Pericardium fibroblast (primary cell): Measurements from ENCODE around the gene UBE2D3. TPM values are rescaled to one million over a fixed set of nuclear protein-coding genes. Genes with fewer than 3 reads are reported as not detected.

Source experiments
- total RNA-seq: library from RNA; depleted of rRNA; stranded (reverse); fragments of >200 nt; gene quantifications from 2 replicates; pipeline ENCODE4 v1.2.3, GENCODE V29; 2015

UBE2D3 gene
- total RNA-seq, result 250 and 282 TPM in 2 replicates

GRCh38 chr4:102826890-102827673 lies at the start of gene UBE2D3:
Gene UBE2D3, minus strand, starts transcription at chr4:102827551. Its CDS starts 1,043 bp downstream, at chr4:102826508.

GRCh38 chr4:102868781-102869568 lies 41.6 kb upstream of the UBE2D3 start, which contains the start of gene CISD2:
Gene CISD2, plus strand, starts transcription at chr4:102868992. Its CDS starts 93 bp downstream, at chr4:102869085.

GRCh38 chr4:102760645-102761295 lies 66.6 kb downstream of the UBE2D3 start, which contains the start of gene MANBA:
Gene MANBA, minus strand, starts transcription at chr4:102760968. Its CDS starts 74 bp downstream, at chr4:102760894.

Other genes starting within 250 kb of the UBE2D3 start
- gene MANBA, start 66.6 kb downstream of the UBE2D3 start, total RNA-seq, result 26.5 and 33.0 TPM in 2 replicates
- 14.4 and 22.0 TPM in 2 replicates for gene CISD2, start 41.4 kb upstream of the UBE2D3 start, total RNA-seq
- gene SLC9B1, start 192.2 kb upstream of the UBE2D3 start, total RNA-seq, result 0.23 and 0.26 TPM in 2 replicates
- gene SLC9B2, start 249.2 kb upstream of the UBE2D3 start, total RNA-seq, result 11.5 and 15.3 TPM in 2 replicates